ENCODE measurements around the gene NFATC1.

NFATC1 gene

GRCh38 chr18:79394534-79395307 lies 1.0 kb upstream of the NFATC1 start:
- no peaks in the 10 kb centered on the region; the same call in 1 of the 2 replicates for H3K27me3 ChIP-seq (replicated peaks; ENCODE audit: control insufficient read depth, insufficient read depth, low read length)
- no peak for DNase-seq (ENCODE audit: extremely low read depth, insufficient read length)

GRCh38 chr18:79395308-79395640 lies 456 bp upstream of the NFATC1 start:
- no peak for TF ChIP-seq CTCF (IDR thresholded peaks at IDR 0.05; ENCODE audit: insufficient read depth, low read length, poor library complexity, severe bottlenecking)
- DNase-seq (ENCODE audit: extremely low read depth, insufficient read length) = no peak
- Histone ChIP-seq H3K4me3 (replicated peaks; ENCODE audit: low read depth, low read length) (no peak overlapping the region), H3K27me3 (replicated peaks; ENCODE audit: control insufficient read depth, insufficient read depth, low read length) (no peaks in the 10 kb centered on the region; the same call in 1 of the 2 replicates), H3K36me3 (ENCODE audit: control insufficient read depth, insufficient read depth, low read length) (no peaks in the 10 kb centered on the region)

More at GRCh38 chr18:79394534-79395307, 1.0 kb upstream of the NFATC1 start:
- TF ChIP-seq CTCF (IDR thresholded peaks at IDR 0.05; ENCODE audit: insufficient read depth, low read length, poor library complexity, severe bottlenecking) = no peak
- H3K4me3 ChIP-seq (replicated peaks; ENCODE audit: low read depth, low read length) = no peak overlapping the region; the same call in 1 of the 2 replicates
- no peaks in the 10 kb centered on the region for H3K36me3 ChIP-seq (ENCODE audit: control insufficient read depth, insufficient read depth, low read length)

GRCh38 chr18:79396431-79397246 lies 909 bp downstream of the NFATC1 start:
- no peaks in the 10 kb centered on the region; the same call in 1 of the 2 replicates for H3K27me3 ChIP-seq (replicated peaks; ENCODE audit: control insufficient read depth, insufficient read depth, low read length)
- peak overlapping the region; percentile 46; the same call in 1 of the 2 replicates for H3K4me3 ChIP-seq (replicated peaks; ENCODE audit: low read depth, low read length)
- no peak for DNase-seq (ENCODE audit: extremely low read depth, insufficient read length)
- no peaks in the 10 kb centered on the region for H3K36me3 ChIP-seq (ENCODE audit: control insufficient read depth, insufficient read depth, low read length)
- peak; percentile 35 for TF ChIP-seq CTCF (IDR thresholded peaks at IDR 0.05; ENCODE audit: insufficient read depth, low read length, poor library complexity, severe bottlenecking)

GRCh38 chr18:79397247-79397829 lies 1.6 kb downstream of the NFATC1 start:
- Histone ChIP-seq H3K27me3 (replicated peaks; ENCODE audit: control insufficient read depth, insufficient read depth, low read length) (no peaks in the 10 kb centered on the region; the same call in 1 of the 2 replicates), H3K36me3 (ENCODE audit: control insufficient read depth, insufficient read depth, low read length) (no peaks in the 10 kb centered on the region), H3K4me3 (replicated peaks; ENCODE audit: low read depth, low read length) (no peak overlapping the region)
- no peak for DNase-seq (ENCODE audit: extremely low read depth, insufficient read length)
- no peak for TF ChIP-seq CTCF (IDR thresholded peaks at IDR 0.05; ENCODE audit: insufficient read depth, low read length, poor library complexity, severe bottlenecking)

GRCh38 chr18:79397830-79398761 lies 2.4 kb downstream of the NFATC1 start:
- no peak overlapping the region for H3K4me3 ChIP-seq (replicated peaks; ENCODE audit: low read depth, low read length)
- no peak for TF ChIP-seq CTCF (IDR thresholded peaks at IDR 0.05; ENCODE audit: insufficient read depth, low read length, poor library complexity, severe bottlenecking)
- H3K27me3 ChIP-seq (replicated peaks; ENCODE audit: control insufficient read depth, insufficient read depth, low read length) = no peaks in the 10 kb centered on the region; the same call in 1 of the 2 replicates
- H3K36me3 ChIP-seq (ENCODE audit: control insufficient read depth, insufficient read depth, low read length) = no peaks in the 10 kb centered on the region
- DNase-seq (ENCODE audit: extremely low read depth, insufficient read length) = no peak

All from GM06990 (cell line).